ENCODE results near the gene GLS2.
A peak's percentile ranks its signal among the peaks of the same experiment; 100 is the strongest.
"Not testable (repeated sequence)": the region's sequence is repeated elsewhere in the genome, so short reads cannot be mapped to it uniquely, and the experiment has no call there.

Gene GLS2

GRCh38 chr12:56468216-56469006, 19.6 kb downstream of the GLS2 start, which contains the start of gene SPRYD4:
Gene SPRYD4 (plus strand): TSS chr12:56468578. CDS start chr12:56468592, 14 bp downstream.
- H3K27ac ChIP-seq (ENCODE audit: low read depth, low read length, severe bottlenecking) = peak within 1 kb of the TSS; percentile 57
- H3K9me3 ChIP-seq (ENCODE audit: control insufficient read depth, low read length) = no peaks in the 10 kb centered on the region
- WGBS, 2 experiments (ENCODE audit: insufficient coverage in 2 of 2) = 1% methylated on average over 35 to 42 of the region's 43 CpGs

GRCh38 chr12:56462565-56462964, 25.4 kb downstream of the GLS2 start:
- H3K27ac ChIP-seq (ENCODE audit: low read depth, low read length, severe bottlenecking) = peak overlapping the region; percentile 31
- H3K36me3 ChIP-seq (ENCODE audit: control insufficient read depth, insufficient read depth, low read length) = no peaks in the 10 kb centered on the region
- H3K4me3 ChIP-seq (ENCODE audit: extremely low read depth, insufficient read depth, low read length, poor library complexity, severe bottlenecking) = no peak overlapping the region
- no peaks in the 10 kb centered on the region for H3K9me3 ChIP-seq (ENCODE audit: control insufficient read depth, low read length)
- no peaks in the 10 kb centered on the region for H3K4me1 ChIP-seq (ENCODE audit: control insufficient read depth, insufficient read depth, low read length, poor library complexity, severe bottlenecking)

More at GRCh38 chr12:56468216-56469006, 19.6 kb downstream of the GLS2 start, which contains the start of gene SPRYD4:
- Histone ChIP-seq H3K4me3 (ENCODE audit: extremely low read depth, insufficient read depth, low read length, poor library complexity, severe bottlenecking) (peak within 1 kb of the TSS; percentile 91), H3K4me1 (ENCODE audit: control insufficient read depth, insufficient read depth, low read length, poor library complexity, severe bottlenecking) (no peaks in the 10 kb centered on the region), H3K36me3 (ENCODE audit: control insufficient read depth, insufficient read depth, low read length) (peaks cover 18% of the 10 kb centered on the region)

- Histone ChIP-seq H3K9me3 (ENCODE audit: control insufficient read depth, low read length) (no peaks in the 10 kb centered on the region), H3K4me3 (ENCODE audit: extremely low read depth, insufficient read depth, low read length, poor library complexity, severe bottlenecking) (no peak overlapping the region), H3K27ac (ENCODE audit: low read depth, low read length, severe bottlenecking) (no peak overlapping the region), H3K4me1 (ENCODE audit: control insufficient read depth, insufficient read depth, low read length, poor library complexity, severe bottlenecking) (no peaks in the 10 kb centered on the region), H3K36me3 (ENCODE audit: control insufficient read depth, insufficient read depth, low read length) (no peaks in the 10 kb centered on the region)
- 92 to 93% methylated on average over 6 to 8 of the region's 11 CpGs for WGBS, 2 experiments (ENCODE audit: insufficient coverage in 2 of 2)
These were observed 26.5 kb downstream of the GLS2 start for GRCh38 chr12:56461235-56462159.

- WGBS, 2 experiments (ENCODE audit: insufficient coverage in 2 of 2) = 92 to 93% methylated on average over 3 to 4 of the region's 4 CpGs
- no peaks in the 10 kb centered on the region for H3K9me3 ChIP-seq (ENCODE audit: control insufficient read depth, low read length)
- H3K4me1 ChIP-seq (ENCODE audit: control insufficient read depth, insufficient read depth, low read length, poor library complexity, severe bottlenecking) = no peaks in the 10 kb centered on the region
- no peak overlapping the region for H3K27ac ChIP-seq (ENCODE audit: low read depth, low read length, severe bottlenecking)
- no peaks in the 10 kb centered on the region for H3K36me3 ChIP-seq (ENCODE audit: control insufficient read depth, insufficient read depth, low read length)
- H3K4me3 ChIP-seq (ENCODE audit: extremely low read depth, insufficient read depth, low read length, poor library complexity, severe bottlenecking) = no peak overlapping the region
These were observed 30.1 kb downstream of the GLS2 start for GRCh38 chr12:56457817-56458216.

- no peak within 1 kb of the TSS for H3K4me3 ChIP-seq (ENCODE audit: extremely low read depth, insufficient read depth, low read length, poor library complexity, severe bottlenecking)
- 88 to 94% methylated on average over 5 of the region's 5 CpGs for WGBS, 2 experiments (ENCODE audit: insufficient coverage in 2 of 2)
These were observed 33.4 kb downstream of the GLS2 start, which contains the start of gene MIP for GRCh38 chr12:56454557-56454956. Gene MIP (minus strand): TSS chr12:56454657. CDS start chr12:56454613, 44 bp downstream.

DNA sequence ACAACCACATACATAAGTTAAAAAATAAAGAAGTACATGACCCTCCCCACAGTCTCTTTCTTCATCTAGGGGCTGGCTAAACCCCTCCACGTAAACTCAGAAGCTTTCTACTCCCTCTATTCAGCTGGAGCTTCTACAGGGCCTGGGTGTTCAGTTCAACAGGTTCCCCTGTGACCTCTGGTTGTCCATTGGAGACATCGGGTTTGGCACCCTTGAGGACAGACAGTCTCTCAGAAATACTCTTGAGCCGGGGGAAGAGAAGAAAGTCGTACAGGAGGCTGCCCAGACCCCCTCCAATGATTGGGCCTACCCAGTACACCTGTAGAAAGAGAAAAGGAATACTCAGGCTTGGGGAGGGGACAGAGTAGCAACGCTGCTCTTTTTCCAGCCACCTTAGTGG, 36.8 kb downstream of the GLS2 start:
- no peaks in the 10 kb centered on the region for H3K4me1 ChIP-seq (ENCODE audit: control insufficient read depth, insufficient read depth, low read length, poor library complexity, severe bottlenecking)
- H3K9me3 ChIP-seq (ENCODE audit: control insufficient read depth, low read length) = peaks cover 4% of the 10 kb centered on the region
- H3K4me3 ChIP-seq (ENCODE audit: extremely low read depth, insufficient read depth, low read length, poor library complexity, severe bottlenecking) = no peak overlapping the region
- peaks cover 7% of the 10 kb centered on the region for H3K36me3 ChIP-seq (ENCODE audit: control insufficient read depth, insufficient read depth, low read length)
- 90 to 91% methylated on average over 3 to 4 of the region's 5 CpGs for WGBS, 2 experiments (ENCODE audit: insufficient coverage in 2 of 2)
- no peak overlapping the region for H3K27ac ChIP-seq (ENCODE audit: low read depth, low read length, severe bottlenecking)

More at GRCh38 chr12:56454557-56454956, 33.4 kb downstream of the GLS2 start, which contains the start of gene MIP:
- Histone ChIP-seq H3K9me3 (ENCODE audit: control insufficient read depth, low read length) (no peaks in the 10 kb centered on the region), H3K4me1 (ENCODE audit: control insufficient read depth, insufficient read depth, low read length, poor library complexity, severe bottlenecking) (no peaks in the 10 kb centered on the region), H3K36me3 (ENCODE audit: control insufficient read depth, insufficient read depth, low read length) (no peaks in the 10 kb centered on the region), H3K27ac (ENCODE audit: low read depth, low read length, severe bottlenecking) (no peak within 1 kb of the TSS)

DNA sequence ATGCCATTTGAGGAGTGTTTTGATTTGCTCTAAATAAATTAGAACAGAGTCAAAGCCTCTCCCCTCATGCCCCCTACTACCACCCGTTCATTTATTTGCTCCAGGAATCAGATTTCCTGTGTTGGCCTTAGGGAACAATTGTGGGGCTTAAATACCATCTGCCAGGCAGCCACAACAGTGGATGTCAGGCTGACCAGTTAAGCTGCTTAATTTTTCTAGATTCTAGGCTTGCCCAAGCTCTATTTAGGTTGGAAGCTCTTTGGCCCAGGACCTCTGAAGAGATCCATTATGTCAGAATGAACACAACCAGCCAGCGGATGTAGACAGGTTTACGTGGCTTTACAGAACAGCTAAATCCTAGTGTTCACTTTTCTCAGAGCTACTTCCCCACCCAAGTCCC, 37.7 kb downstream of the GLS2 start:
- H3K9me3 ChIP-seq (ENCODE audit: control insufficient read depth, low read length) = peaks cover 4% of the 10 kb centered on the region
- H3K4me1 ChIP-seq (ENCODE audit: control insufficient read depth, insufficient read depth, low read length, poor library complexity, severe bottlenecking) = no peaks in the 10 kb centered on the region
- H3K4me3 ChIP-seq (ENCODE audit: extremely low read depth, insufficient read depth, low read length, poor library complexity, severe bottlenecking) = no peak overlapping the region
- H3K36me3 ChIP-seq (ENCODE audit: control insufficient read depth, insufficient read depth, low read length) = peaks cover 12% of the 10 kb centered on the region
- no peak overlapping the region for H3K27ac ChIP-seq (ENCODE audit: low read depth, low read length, severe bottlenecking)
- WGBS, 2 experiments (ENCODE audit: insufficient coverage in 2 of 2) = 95 to 100% methylated on average over 2 to 3 of the region's 3 CpGs

DNA sequence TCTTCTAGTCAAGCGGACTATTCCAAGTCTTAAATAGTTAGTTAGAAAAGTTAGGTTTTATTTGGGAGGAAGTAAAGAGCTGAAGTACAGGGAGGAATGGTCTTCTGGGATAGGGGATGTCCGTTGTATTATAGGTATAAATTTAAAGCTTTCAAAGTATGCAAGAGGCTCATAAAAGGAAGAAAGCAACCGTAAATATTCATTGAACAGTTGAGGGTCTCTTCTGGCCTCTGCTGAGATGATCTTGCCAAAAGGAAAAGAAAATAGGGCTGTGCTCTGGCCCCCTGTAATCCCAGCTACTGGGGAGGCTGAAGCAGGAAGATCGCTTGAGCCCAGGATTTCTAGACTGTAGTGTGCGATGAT, 38.4 kb downstream of the GLS2 start:
- Histone ChIP-seq H3K27ac (ENCODE audit: low read depth, low read length, severe bottlenecking) (peak overlapping the region; percentile 89), H3K4me3 (ENCODE audit: extremely low read depth, insufficient read depth, low read length, poor library complexity, severe bottlenecking) (peak overlapping the region; percentile 59), H3K9me3 (ENCODE audit: control insufficient read depth, low read length) (peaks cover 4% of the 10 kb centered on the region), H3K36me3 (ENCODE audit: control insufficient read depth, insufficient read depth, low read length) (peaks cover 15% of the 10 kb centered on the region), H3K4me1 (ENCODE audit: control insufficient read depth, insufficient read depth, low read length, poor library complexity, severe bottlenecking) (no peaks in the 10 kb centered on the region)
- 38 to 59% methylated on average over 3 to 4 of the region's 5 CpGs for WGBS, 2 experiments (ENCODE audit: insufficient coverage in 2 of 2)

DNA sequence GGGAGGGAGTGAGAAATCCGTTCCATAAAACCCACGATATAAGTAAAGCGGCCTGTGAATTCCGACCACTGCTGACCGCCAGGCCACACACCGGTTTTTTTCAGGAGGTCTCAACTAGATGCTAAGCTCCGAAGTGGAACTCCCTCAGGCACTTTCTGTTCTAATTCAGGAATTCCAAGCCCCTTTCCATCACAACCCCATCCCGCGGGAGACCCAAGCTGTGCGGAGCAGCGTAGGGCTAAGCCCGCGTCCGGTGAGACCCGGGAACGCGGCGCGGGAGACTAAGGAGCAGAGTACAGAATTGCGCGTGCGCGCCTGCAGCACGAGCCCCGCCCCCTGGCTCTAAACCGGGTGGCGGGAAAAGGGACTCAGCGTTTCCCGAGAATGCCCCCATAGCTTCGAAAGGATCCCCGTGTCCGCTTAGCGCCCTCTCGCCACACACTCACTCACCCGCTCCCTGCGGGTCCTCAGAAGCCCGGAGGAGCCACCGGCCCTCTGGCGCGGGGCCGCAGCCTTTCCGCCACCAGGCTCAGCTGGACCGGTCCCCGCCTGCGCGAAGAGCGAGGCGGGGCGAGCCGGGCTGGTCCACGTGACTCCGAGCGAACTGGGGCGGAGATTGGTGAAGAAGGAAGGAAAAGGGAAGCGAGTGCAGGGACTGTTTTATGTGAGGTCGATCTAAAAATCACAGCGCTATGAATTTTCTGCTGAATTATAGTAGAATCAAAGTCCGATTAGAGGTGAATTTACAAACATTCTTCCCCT, 38.9 kb downstream of the GLS2 start, which contains the start of gene TIMELESS:
Gene TIMELESS, minus strand, starts transcription at position 567 of the 762 bp plus-strand sequence. CDS start 15,256 bp downstream, outside the sequence.
- WGBS, 2 experiments (ENCODE audit: insufficient coverage in 2 of 2) = 1% methylated on average over 37 to 42 of the region's 58 CpGs
- peaks cover 16% of the 10 kb centered on the region for H3K36me3 ChIP-seq (ENCODE audit: control insufficient read depth, insufficient read depth, low read length)
- H3K4me3 ChIP-seq (ENCODE audit: extremely low read depth, insufficient read depth, low read length, poor library complexity, severe bottlenecking) = peak within 1 kb of the TSS; percentile 59
- H3K4me1 ChIP-seq (ENCODE audit: control insufficient read depth, insufficient read depth, low read length, poor library complexity, severe bottlenecking) = no peaks in the 10 kb centered on the region
- H3K27ac ChIP-seq (ENCODE audit: low read depth, low read length, severe bottlenecking) = peak within 1 kb of the TSS; percentile 89
- H3K9me3 ChIP-seq (ENCODE audit: control insufficient read depth, low read length) = peaks cover 4% of the 10 kb centered on the region

GRCh38 chr12:56443208-56443607, 44.8 kb downstream of the GLS2 start:
- 100% methylated on average over 1 to 2 of the region's 2 CpGs for WGBS, 2 experiments (ENCODE audit: insufficient coverage in 2 of 2)
- H3K9me3 ChIP-seq (ENCODE audit: control insufficient read depth, low read length); H3K27ac ChIP-seq (ENCODE audit: low read depth, low read length, severe bottlenecking); H3K4me1 ChIP-seq (ENCODE audit: control insufficient read depth, insufficient read depth, low read length, poor library complexity, severe bottlenecking); H3K4me3 ChIP-seq (ENCODE audit: extremely low read depth, insufficient read depth, low read length, poor library complexity, severe bottlenecking): not testable (repeated sequence)
- H3K36me3 ChIP-seq (ENCODE audit: control insufficient read depth, insufficient read depth, low read length) = peaks cover 32% of the 10 kb centered on the region

All from mesodermal cell (in vitro differentiated cells).